Measurements from ENCODE around the gene GAS7. TPM values are rescaled to one million over a fixed set of nuclear protein-coding genes. Genes with fewer than 3 reads are reported as not detected.

GAS7 gene
- total RNA-seq, 1 experiment from 2014 or later: 12.3 TPM

DNA sequence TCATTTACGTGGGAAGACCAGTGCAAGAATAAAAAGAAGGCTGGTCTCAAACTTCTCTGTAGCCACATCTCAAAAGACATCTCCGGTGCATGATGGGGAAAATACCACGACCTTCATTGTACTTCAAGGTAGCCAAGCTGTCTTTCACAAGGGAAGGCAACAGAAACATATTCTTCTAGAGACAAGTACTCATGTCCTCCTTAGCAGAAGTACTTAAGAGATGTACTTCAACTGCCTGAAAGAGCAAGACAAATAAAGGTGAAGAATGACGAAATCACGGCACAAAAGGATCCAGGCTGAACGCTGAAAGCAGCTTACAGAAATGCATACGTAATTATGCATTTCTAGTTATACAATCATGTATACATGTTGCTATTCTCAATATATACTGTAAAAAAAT is 169.3 kb downstream of the GAS7 start:
- no peaks in the 10 kb centered on the region for H3K36me3 Mint-ChIP-seq
- ChIA-PET POLR2A (no interaction called here), CTCF (interaction anchor here (1.4 kb wide), 1 partner anchor 198 kb away, joined by 5 read pairs; no protein-coding TSS in a partner anchor)
- no peak overlapping the region for H3K4me3 Mint-ChIP-seq
- H3K27me3 Mint-ChIP-seq (ENCODE audit: low read depth): no peaks in the 10 kb centered on the region
- no peak overlapping the region for H3K27ac Mint-ChIP-seq
- DNase-seq (ENCODE audit: low spot score) (no peak), ATAC-seq (no peak)
- TF ChIP-seq SP1 (CRISPR knock-in tag; conservative IDR thresholded peaks at IDR 0.05) (no peak), ELF4 (CRISPR knock-in tag; IDR thresholded peaks at IDR 0.05; ENCODE audit: low read depth) (no peak), ETV6 (CRISPR knock-in tag; IDR thresholded peaks at IDR 0.05) (no peak), ZNF317 (CRISPR knock-in tag; IDR thresholded peaks at IDR 0.05; ENCODE audit: borderline replicate concordance, low read depth) (no peak), NFYB (CRISPR knock-in tag; conservative IDR thresholded peaks at IDR 0.05; ENCODE audit: low read depth) (no peak), GRHL2 (CRISPR knock-in tag; IDR thresholded peaks at IDR 0.05; ENCODE audit: insufficient replicate concordance, severe bottlenecking) (no peak), SMAD4 (CRISPR knock-in tag; IDR thresholded peaks at IDR 0.05) (no peak), ZNF396 (CRISPR knock-in tag; IDR thresholded peaks at IDR 0.05; ENCODE audit: borderline replicate concordance) (no peak)
- TF ChIP-seq, protein P1, sequence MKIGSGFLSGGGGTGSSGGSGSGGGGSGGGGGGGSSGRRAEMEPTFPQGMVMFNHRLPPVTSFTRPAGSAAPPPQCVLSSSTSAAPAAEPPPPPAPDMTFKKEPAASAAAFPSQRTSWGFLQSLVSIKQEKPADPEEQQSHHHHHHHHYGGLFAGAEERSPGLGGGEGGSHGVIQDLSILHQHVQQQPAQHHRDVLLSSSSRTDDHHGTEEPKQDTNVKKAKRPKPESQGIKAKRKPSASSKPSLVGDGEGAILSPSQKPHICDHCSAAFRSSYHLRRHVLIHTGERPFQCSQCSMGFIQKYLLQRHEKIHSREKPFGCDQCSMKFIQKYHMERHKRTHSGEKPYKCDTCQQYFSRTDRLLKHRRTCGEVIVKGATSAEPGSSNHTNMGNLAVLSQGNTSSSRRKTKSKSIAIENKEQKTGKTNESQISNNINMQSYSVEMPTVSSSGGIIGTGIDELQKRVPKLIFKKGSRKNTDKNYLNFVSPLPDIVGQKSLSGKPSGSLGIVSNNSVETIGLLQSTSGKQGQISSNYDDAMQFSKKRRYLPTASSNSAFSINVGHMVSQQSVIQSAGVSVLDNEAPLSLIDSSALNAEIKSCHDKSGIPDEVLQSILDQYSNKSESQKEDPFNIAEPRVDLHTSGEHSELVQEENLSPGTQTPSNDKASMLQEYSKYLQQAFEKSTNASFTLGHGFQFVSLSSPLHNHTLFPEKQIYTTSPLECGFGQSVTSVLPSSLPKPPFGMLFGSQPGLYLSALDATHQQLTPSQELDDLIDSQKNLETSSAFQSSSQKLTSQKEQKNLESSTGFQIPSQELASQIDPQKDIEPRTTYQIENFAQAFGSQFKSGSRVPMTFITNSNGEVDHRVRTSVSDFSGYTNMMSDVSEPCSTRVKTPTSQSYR (CRISPR knock-in tag; IDR thresholded peaks at IDR 0.05): no peak
- TF ChIP-seq, protein P2, sequence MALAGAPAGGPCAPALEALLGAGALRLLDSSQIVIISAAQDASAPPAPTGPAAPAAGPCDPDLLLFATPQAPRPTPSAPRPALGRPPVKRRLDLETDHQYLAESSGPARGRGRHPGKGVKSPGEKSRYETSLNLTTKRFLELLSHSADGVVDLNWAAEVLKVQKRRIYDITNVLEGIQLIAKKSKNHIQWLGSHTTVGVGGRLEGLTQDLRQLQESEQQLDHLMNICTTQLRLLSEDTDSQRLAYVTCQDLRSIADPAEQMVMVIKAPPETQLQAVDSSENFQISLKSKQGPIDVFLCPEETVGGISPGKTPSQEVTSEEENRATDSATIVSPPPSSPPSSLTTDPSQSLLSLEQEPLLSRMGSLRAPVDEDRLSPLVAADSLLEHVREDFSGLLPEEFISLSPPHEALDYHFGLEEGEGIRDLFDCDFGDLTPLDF (CRISPR knock-in tag; IDR thresholded peaks at IDR 0.05): no peak
- TF ChIP-seq, protein P3, sequence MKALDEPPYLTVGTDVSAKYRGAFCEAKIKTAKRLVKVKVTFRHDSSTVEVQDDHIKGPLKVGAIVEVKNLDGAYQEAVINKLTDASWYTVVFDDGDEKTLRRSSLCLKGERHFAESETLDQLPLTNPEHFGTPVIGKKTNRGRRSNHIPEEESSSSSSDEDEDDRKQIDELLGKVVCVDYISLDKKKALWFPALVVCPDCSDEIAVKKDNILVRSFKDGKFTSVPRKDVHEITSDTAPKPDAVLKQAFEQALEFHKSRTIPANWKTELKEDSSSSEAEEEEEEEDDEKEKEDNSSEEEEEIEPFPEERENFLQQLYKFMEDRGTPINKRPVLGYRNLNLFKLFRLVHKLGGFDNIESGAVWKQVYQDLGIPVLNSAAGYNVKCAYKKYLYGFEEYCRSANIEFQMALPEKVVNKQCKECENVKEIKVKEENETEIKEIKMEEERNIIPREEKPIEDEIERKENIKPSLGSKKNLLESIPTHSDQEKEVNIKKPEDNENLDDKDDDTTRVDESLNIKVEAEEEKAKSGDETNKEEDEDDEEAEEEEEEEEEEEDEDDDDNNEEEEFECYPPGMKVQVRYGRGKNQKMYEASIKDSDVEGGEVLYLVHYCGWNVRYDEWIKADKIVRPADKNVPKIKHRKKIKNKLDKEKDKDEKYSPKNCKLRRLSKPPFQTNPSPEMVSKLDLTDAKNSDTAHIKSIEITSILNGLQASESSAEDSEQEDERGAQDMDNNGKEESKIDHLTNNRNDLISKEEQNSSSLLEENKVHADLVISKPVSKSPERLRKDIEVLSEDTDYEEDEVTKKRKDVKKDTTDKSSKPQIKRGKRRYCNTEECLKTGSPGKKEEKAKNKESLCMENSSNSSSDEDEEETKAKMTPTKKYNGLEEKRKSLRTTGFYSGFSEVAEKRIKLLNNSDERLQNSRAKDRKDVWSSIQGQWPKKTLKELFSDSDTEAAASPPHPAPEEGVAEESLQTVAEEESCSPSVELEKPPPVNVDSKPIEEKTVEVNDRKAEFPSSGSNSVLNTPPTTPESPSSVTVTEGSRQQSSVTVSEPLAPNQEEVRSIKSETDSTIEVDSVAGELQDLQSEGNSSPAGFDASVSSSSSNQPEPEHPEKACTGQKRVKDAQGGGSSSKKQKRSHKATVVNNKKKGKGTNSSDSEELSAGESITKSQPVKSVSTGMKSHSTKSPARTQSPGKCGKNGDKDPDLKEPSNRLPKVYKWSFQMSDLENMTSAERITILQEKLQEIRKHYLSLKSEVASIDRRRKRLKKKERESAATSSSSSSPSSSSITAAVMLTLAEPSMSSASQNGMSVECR (CRISPR knock-in tag; IDR thresholded peaks at IDR 0.05; ENCODE audit: borderline replicate concordance): no peak
- TF ChIP-seq, protein P4, sequence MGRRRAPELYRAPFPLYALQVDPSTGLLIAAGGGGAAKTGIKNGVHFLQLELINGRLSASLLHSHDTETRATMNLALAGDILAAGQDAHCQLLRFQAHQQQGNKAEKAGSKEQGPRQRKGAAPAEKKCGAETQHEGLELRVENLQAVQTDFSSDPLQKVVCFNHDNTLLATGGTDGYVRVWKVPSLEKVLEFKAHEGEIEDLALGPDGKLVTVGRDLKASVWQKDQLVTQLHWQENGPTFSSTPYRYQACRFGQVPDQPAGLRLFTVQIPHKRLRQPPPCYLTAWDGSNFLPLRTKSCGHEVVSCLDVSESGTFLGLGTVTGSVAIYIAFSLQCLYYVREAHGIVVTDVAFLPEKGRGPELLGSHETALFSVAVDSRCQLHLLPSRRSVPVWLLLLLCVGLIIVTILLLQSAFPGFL (CRISPR knock-in tag; IDR thresholded peaks at IDR 0.05; ENCODE audit: borderline replicate concordance): no peak
- TF ChIP-seq, protein P5, sequence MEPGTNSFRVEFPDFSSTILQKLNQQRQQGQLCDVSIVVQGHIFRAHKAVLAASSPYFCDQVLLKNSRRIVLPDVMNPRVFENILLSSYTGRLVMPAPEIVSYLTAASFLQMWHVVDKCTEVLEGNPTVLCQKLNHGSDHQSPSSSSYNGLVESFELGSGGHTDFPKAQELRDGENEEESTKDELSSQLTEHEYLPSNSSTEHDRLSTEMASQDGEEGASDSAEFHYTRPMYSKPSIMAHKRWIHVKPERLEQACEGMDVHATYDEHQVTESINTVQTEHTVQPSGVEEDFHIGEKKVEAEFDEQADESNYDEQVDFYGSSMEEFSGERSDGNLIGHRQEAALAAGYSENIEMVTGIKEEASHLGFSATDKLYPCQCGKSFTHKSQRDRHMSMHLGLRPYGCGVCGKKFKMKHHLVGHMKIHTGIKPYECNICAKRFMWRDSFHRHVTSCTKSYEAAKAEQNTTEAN (CRISPR knock-in tag; IDR thresholded peaks at IDR 0.05): no peak
- no peaks in the 10 kb centered on the region for H3K9me3 Mint-ChIP-seq
- H3K4me1 Mint-ChIP-seq: peaks cover 35% of the 10 kb centered on the region

Data from WTC11 (cell line).